Lower leg skin (tissue), 4 donors: ENCODE measurements around the gene TMEM259. TPM values are rescaled to one million over a fixed set of nuclear protein-coding genes. Genes with fewer than 3 reads are reported as not detected.

Source experiments
- DNase-seq, 2 donors: peaks; one replicate each; pipeline ENCODE4 v3.0.0-alpha.2; 2019; ENCODE audit warnings: low spot score in 2 of 2
- H3K4me3 ChIP-seq: fragments of 200-600 bp; sonication (generic); 2 replicates; pipeline ENCODE4 v1.5.1; 2017; ENCODE audit warnings: mild to moderate bottlenecking, low read depth; ENCODE audit not compliant: poor library complexity, severe bottlenecking
- POLR2A ChIP-seq, 2 donors: fragments of 450-650 bp; IDR thresholded peaks; one replicate each; pipeline ENCODE4 v1.6.1; 2016 to 2017; ENCODE audit warnings: antibody characterized with exemption in 2 of 2, mild to moderate bottlenecking in 1 of 2, moderate library complexity in 1 of 2
- WGBS, 2 donors: methylation state at CpG; one replicate each; pipeline ENCODE4 v1.1.5; 2018; 5-methylcytosine and 5-hydroxymethylcytosine counted together
- intact Hi-C: fragments of 100-400 bp; cut with DNase I; formaldehyde crosslinking; loops from one replicate; pipeline ENCODE4 v1.15.0; 2023; ENCODE audit warnings: low total_unique reads
- total RNA-seq, 4 donors: library from RNA; depleted of rRNA; stranded (reverse); fragments of >200 nt; gene quantifications; one replicate each; pipeline ENCODE4 v1.1.0, GENCODE V29; 2016
- TF ChIP-seq, protein P1 (sequence below), 3 donors: fragments of 450-650 bp; IDR thresholded peaks; one replicate each; pipeline ENCODE4 v1.5.1; 2016; ENCODE audit warnings: antibody characterized with exemption in 3 of 3, mild to moderate bottlenecking in 3 of 3, moderate library complexity in 2 of 3

TMEM259 gene
- total RNA-seq, 4 donors from 2014 or later, result 180 to 299 (median 226) TPM

DNA sequence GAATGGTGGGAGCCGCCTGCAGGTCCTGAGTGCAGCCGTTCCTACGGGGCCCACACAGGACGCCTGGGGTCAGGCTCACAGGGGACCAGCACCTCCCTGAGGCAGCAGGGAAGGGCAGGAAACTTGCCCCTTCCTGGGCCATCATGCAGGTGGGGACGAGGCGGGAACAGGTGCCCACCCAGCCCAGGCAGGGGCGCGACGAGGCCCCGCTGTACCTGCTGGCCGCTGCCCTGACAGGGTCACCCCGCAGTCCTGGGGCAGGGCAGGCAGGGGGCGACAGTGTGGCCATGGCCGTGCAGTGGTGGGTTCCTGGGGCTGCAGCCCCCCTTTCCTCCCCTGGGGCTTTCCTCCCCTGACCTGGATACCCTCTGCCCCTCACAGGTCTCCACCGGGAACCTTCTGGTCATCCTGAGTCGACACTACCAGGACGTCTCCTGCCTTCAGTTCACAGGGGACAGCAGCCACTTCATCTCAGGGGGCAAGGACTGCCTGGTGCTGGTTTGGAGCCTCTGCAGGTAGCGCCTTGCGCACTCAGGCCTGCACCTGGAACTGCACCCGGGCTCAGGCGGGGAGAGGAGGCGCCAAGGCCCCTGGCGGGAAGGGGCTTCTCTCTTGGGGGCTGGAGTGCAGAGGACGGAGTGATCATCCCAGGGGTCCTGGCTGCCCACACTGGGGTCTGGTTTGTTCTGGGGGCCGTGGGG is 31.4 kb downstream of the TMEM259 start:
- no peak for DNase-seq
- no peak overlapping the region for H3K4me3 ChIP-seq
- intact Hi-C loops, result loop anchor here (10.0 kb wide), 1 partner anchor 135 kb away; the partner anchor contains the start of genes CFD and ELANE
- 92 to 95% methylated on average over 20 to 22 of the region's 25 CpGs for whole genome bisulfite sequencing, 2 donors
- TF ChIP-seq POLR2A (IDR thresholded peaks at IDR 0.05), result no peak
- TF ChIP-seq, protein P1, sequence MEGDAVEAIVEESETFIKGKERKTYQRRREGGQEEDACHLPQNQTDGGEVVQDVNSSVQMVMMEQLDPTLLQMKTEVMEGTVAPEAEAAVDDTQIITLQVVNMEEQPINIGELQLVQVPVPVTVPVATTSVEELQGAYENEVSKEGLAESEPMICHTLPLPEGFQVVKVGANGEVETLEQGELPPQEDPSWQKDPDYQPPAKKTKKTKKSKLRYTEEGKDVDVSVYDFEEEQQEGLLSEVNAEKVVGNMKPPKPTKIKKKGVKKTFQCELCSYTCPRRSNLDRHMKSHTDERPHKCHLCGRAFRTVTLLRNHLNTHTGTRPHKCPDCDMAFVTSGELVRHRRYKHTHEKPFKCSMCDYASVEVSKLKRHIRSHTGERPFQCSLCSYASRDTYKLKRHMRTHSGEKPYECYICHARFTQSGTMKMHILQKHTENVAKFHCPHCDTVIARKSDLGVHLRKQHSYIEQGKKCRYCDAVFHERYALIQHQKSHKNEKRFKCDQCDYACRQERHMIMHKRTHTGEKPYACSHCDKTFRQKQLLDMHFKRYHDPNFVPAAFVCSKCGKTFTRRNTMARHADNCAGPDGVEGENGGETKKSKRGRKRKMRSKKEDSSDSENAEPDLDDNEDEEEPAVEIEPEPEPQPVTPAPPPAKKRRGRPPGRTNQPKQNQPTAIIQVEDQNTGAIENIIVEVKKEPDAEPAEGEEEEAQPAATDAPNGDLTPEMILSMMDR (IDR thresholded peaks at IDR 0.05), result no peak

GRCh38 chr19:988510-988909 is 32.4 kb downstream of the TMEM259 start:
- intact Hi-C loops, result loop anchor here (10.0 kb wide), 1 partner anchor 134 kb away; the partner anchor contains the start of genes CFD and ELANE
- no peak for DNase-seq
- TF ChIP-seq POLR2A (IDR thresholded peaks at IDR 0.05), result no peak
- TF ChIP-seq, protein P1 (IDR thresholded peaks at IDR 0.05), result no peak
- WGBS, 2 donors, result 86 to 88% methylated on average over 12 to 15 of the region's 15 CpGs
- no peak overlapping the region for H3K4me3 ChIP-seq

DNA sequence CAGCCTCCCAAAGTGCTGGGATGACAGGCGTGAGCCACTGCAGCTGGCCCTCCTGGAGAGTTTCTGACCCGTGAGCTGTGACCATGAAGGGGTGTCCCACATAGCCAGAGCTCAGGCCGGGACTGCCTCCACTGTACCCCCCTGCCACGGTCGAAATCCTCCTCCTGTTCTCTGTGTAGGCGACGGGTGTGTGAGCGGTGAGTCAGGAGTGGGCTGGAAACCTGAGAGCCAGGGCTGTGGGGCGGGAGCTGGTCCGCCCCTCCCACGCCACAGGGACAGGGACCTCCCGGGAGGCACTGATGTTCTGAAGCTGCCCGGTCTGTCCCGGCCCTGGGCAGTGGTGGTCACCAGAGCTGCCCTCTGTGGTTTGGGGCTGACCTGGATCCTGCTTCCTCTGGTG is 32.8 kb downstream of the TMEM259 start:
- TF ChIP-seq POLR2A (IDR thresholded peaks at IDR 0.05), result no peak
- TF ChIP-seq, protein P1 (IDR thresholded peaks at IDR 0.05), result no peak
- no peak overlapping the region for H3K4me3 ChIP-seq
- 61 to 80% methylated on average over 10 to 14 of the region's 14 CpGs for WGBS, 2 donors
- intact Hi-C loops, result loop anchor here (10.0 kb wide), 1 partner anchor 133 kb away; the partner anchor contains the start of genes CFD and ELANE
- DNase-seq, result no peak

DNA sequence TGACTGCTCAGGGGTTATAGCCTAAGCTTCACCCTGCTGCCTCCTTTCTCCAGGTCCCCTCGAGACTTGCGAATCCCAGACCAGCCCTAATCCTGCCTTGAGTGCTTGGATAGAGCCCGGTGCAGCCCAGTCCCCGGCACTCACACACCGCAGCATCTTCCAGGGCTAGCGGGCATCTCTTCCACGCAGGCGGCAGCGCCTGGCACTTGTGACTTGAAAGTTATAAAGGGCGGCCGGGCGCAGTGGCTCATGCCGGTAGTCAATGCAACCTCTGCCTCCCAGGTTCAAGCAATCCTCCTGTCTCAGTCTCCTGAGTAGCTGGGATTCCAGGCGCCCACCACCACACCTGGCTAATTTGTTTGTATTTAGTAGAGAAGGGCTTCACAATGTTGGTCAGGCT is 34.8 kb downstream of the TMEM259 start:
- WGBS, 2 donors, result 97 to 100% methylated on average over 3 to 12 of the region's 14 CpGs
- no peak for DNase-seq
- TF ChIP-seq, protein P1 (IDR thresholded peaks at IDR 0.05), result no peak
- no peak for TF ChIP-seq POLR2A (IDR thresholded peaks at IDR 0.05)
- H3K4me3 ChIP-seq, result no peak overlapping the region
- intact Hi-C loops, result loop anchor here (10.0 kb wide), 1 partner anchor 131 kb away; the partner anchor contains the start of genes CFD and ELANE

DNA sequence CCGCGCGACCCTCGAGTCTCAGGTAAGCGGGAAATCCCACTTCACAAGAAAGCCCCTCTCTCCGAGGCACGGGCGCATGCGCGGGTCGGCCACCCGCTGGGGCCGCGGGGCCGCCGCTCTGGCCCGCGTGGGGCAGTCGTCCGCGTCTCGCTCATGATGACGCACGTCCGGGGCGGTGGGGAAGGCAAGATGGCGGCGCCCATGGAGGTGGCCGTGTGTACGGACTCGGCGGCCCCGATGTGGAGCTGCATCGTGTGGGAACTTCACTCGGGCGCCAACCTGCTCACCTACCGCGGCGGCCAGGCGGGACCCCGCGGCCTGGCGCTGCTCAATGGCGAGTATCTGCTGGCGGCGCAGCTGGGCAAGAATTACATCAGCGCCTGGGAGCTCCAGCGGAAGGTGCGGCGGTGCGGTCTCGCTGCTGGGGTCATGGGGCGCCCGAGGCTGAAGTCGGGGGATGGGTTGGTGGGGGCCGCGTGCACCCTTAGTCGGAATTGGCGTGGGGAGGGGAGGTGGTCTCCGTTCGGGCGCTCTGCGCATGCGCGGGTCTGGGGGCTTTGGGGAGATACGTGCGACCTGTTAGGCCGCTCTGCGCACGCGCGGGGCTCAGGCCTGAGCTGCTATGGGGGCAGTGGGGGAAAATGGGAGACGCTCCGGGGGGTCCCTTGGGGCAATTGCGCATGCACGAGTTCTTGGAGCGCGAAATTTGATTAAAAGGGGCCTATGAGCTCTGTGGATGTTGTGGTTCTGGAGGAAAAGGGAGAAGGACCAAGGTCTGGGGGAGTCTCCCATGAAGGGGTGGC is 36.6 kb downstream of the TMEM259 start, which contains the start of gene WDR18:
WDR18 (plus strand) TSS at position 181 of the 803 bp plus-strand sequence; CDS start at position 190, 9 bp downstream.
- WGBS, 2 donors, result 0 to 1% methylated on average over 28 to 29 of the region's 78 CpGs

More for the DNA sequence above, 36.6 kb downstream of the TMEM259 start, which contains the start of gene WDR18:
- no peak for TF ChIP-seq POLR2A (IDR thresholded peaks at IDR 0.05)
- TF ChIP-seq, protein P1 (IDR thresholded peaks at IDR 0.05), result no peak
- H3K4me3 ChIP-seq, result peak within 1 kb of the TSS; percentile 97
- intact Hi-C loops, result loop anchor here (10.0 kb wide), 1 partner anchor 130 kb away; the partner anchor contains the start of genes CFD and ELANE
- peak; percentile 87 to 98 for DNase-seq
